ENCODE data around the gene SBNO1. TPM values are rescaled to one million over a fixed set of nuclear protein-coding genes. Genes with fewer than 3 reads are reported as not detected.

Gene SBNO1
- total RNA-seq, 4 donors from 2014 or later: 19.2 to 26.2 (median 21.4) TPM

- no peak for TF ChIP-seq CTCF (IDR thresholded peaks at IDR 0.05; ENCODE audit: low read depth)
Observed at GRCh38 chr12:123250471-123251383, 113.9 kb downstream of the SBNO1 start.

GRCh38 chr12:123245678-123246077 lies 119.0 kb downstream of the SBNO1 start:
- no peak for TF ChIP-seq CTCF (IDR thresholded peaks at IDR 0.05; ENCODE audit: low read depth)

GRCh38 chr12:123243671-123244262 lies 120.9 kb downstream of the SBNO1 start:
- no peak for TF ChIP-seq CTCF (IDR thresholded peaks at IDR 0.05; ENCODE audit: low read depth)

GRCh38 chr12:123242116-123242904 lies 122.3 kb downstream of the SBNO1 start:
- TF ChIP-seq CTCF (IDR thresholded peaks at IDR 0.05; ENCODE audit: low read depth): no peak

Small RNA genes within 50 kb of the gene (small RNA-seq; reads per million reads assigned to genes)
- gene RF00019 (0.49 reads per million), gene RNA5SP375 (not detected)

Other genes starting within 250 kb of the SBNO1 start
- 10 to 100 TPM in 1 of 4 donors, 1 to 10 TPM in 3; 1.0 to 16.2 (median 3.3) TPM for gene PITPNM2, start 213.8 kb downstream of the SBNO1 start, total RNA-seq
- gene MPHOSPH9, start 131.7 kb downstream of the SBNO1 start, total RNA-seq: 10 to 100 TPM; 29.7 to 39.9 (median 35.5) TPM
- 10 to 100 TPM in 2 of 4 donors, 1 to 10 TPM in 2; 6.4 to 14.5 (median 8.3) TPM for gene MTRFR, start 131.4 kb downstream of the SBNO1 start, total RNA-seq
- 100 to 1,000 TPM in 1 of 4 donors, 10 to 100 TPM in 3; 69.9 to 203 (median 90.8) TPM for gene CDK2AP1, start 93.0 kb downstream of the SBNO1 start, total RNA-seq
- 10 to 100 TPM; 19.7 to 46.3 (median 28.2) TPM for gene KMT5A, start 19.3 kb upstream of the SBNO1 start, total RNA-seq
- gene RILPL2, start 71.8 kb upstream of the SBNO1 start, total RNA-seq: 10 to 100 TPM in 1 of 4 donors, 1 to 10 TPM in 3; 6.7 to 11.7 (median 9.6) TPM
- gene SNRNP35, start 93.3 kb upstream of the SBNO1 start, total RNA-seq: 10 to 100 TPM in 1 of 4 donors, 1 to 10 TPM in 3; 8.7 to 16.8 (median 9.2) TPM
- gene RILPL1, start 168.9 kb upstream of the SBNO1 start, total RNA-seq: 10 to 100 TPM in 3 of 4 donors, 1 to 10 TPM in 1; 7.3 to 24.7 (median 12.0) TPM
- 100 to 1,000 TPM; 106 to 259 (median 144) TPM for gene TMED2, start 219.7 kb upstream of the SBNO1 start, total RNA-seq
- gene DDX55, start 237.3 kb upstream of the SBNO1 start, total RNA-seq: 10 to 100 TPM; 16.5 to 35.6 (median 19.4) TPM